Measurements from ENCODE around the gene PIK3C2A.
A peak's percentile ranks its signal among the peaks of the same experiment; 100 is the strongest.
"Not testable (repeated sequence)": the region's sequence is repeated elsewhere in the genome, so short reads cannot be mapped to it uniquely, and the experiment has no call there.

Gene PIK3C2A

DNA sequence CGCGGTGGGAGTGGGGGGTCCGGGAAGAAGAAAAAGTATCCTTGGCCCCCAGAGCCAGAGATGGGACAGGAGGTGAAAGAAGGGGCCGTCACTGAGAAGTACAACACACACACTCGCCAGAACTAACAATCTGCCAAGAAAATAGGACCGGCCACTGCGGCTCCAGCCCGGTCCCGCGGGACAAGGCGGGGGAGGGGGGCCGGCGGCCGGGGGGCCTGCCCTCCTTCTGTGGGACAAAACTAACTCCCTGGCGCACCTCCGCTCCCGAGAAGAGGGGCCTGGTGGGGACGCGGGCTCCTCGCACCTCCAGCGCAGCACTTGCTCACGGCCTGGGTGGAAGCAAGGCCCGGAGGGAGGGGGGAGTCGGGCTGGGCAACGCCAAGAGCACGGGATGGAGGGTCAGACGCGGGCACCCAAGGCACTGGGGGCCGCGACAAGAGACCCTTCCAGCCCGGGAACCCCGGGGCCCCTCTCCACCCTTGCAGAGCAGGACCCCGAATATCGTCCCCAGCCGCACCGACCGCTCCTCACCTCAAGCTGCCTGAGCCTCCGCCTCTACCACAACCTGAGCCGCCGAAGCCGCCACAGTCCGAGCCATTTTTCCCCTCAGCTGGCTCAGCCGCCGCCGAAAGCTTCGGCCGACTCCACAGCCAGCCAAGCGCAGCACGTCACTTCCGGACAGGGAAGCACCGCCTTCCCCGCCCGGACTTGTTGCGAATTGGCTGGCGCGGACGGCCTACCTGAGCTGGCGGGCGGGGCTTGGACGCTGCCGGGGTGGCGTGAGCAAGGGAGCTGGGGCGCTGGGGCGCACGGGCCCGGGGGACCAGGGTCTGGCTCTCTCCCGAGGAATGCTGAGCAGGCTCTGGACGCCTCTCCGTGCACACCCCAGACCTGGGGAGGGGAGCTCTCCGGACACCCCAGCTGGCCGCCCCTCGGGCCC, at the start of gene PIK3C2A:
PIK3C2A (minus strand) TSS at position 670 of the 940 bp plus-strand sequence. CDS start 38,245 bp downstream, outside the sequence.
- peak; percentile 94 for DNase-seq (ENCODE audit: low spot score)

GRCh38 chr11:17257196-17257595, 49.4 kb upstream of the PIK3C2A start:
- no peak for DNase-seq (ENCODE audit: low spot score)

- no peak for DNase-seq (ENCODE audit: low spot score)
Observed at GRCh38 chr11:17256512-17256911, 48.7 kb upstream of the PIK3C2A start.

GRCh38 chr11:17252704-17253103, 44.9 kb upstream of the PIK3C2A start:
- no peak for DNase-seq (ENCODE audit: low spot score)

DNA sequence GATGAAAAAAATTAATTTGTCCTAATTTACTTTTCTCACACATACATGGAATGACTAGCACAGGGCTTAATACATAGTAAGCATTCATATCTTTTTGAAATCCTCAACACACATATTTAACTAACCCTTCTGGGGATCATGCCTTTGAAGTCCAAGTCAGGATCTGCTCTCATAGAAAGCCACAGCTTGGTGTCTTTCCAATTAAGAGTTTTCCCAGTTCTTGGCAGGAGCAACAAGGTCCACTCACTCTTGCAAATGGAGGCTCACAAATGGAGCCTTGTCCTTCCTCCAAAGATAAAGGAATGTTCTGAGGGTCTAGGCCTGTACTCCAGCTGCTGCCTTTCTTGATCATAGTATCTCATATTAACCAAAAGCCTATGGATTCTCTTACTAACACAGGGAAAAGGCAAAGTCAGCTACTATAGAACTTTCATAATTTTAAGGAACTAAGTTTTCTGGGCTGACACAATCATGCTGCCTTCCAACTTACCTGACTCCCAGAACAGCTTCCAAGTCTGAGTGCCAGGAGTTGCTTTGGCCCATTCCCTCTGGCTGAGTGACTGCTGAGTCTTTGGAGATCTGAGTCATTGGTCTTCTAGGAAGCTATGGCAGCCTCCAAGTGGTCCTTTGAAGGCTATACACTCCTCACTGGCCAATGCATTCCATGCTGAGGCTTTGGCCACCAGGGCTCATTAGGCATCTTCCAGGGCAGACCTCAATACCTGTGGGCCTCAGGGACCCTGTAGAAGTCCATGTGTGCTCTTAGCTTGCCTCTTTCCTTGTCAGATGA, 43.0 kb upstream of the PIK3C2A start:
- no peak for DNase-seq (ENCODE audit: low spot score)

GRCh38 chr11:17244046-17244445, 36.3 kb upstream of the PIK3C2A start:
- DNase-seq (ENCODE audit: low spot score): no peak

DNA sequence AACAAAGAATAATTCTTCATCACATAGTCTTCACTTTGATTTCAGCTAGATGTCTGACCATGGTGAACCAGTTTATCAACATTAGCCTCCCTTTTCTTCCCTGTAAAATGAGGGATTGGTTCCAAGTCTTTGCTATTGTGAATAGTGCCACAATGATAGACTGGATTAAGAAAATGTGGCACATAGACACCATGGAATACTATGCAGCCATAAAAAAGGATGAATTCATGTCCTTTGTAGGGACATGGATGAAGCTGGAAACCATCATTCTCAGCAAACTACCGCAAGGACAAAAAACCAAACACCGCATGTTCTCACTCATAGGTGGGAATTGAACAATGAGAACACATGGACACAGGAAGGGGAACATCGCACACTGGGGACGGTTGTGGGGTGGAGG, 35.2 kb upstream of the PIK3C2A start:
- not testable (repeated sequence) for DNase-seq (ENCODE audit: low spot score)

- no peak for DNase-seq (ENCODE audit: low spot score)
Observed at GRCh38 chr11:17240780-17241179, 33.0 kb upstream of the PIK3C2A start.

- not testable (repeated sequence) for DNase-seq (ENCODE audit: low spot score)
Observed at GRCh38 chr11:17239927-17240326, 32.1 kb upstream of the PIK3C2A start.

GRCh38 chr11:17238377-17238776, 30.6 kb upstream of the PIK3C2A start:
- no peak for DNase-seq (ENCODE audit: low spot score)

DNA sequence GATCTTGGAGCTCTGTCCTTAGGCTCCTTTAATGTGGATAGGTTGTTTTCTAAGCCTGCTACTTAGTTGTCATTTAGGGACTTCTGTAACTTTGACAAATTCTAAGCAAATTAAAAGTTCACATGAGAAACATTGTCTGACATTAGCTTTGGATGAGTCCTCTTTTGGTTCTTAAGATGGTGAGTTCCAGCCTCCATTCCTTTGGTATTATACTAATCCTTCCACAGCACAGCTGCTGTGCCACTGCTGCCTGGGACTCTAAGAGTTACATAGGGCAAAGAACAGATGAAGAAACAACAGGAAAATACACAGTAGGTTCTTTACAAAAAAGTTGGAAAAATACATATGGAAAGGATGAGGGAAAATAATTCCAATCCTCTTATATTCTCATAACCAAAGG, 25.3 kb upstream of the PIK3C2A start:
- peak; percentile 34 for DNase-seq (ENCODE audit: low spot score)

GRCh38 chr11:17230867-17231851, 23.4 kb upstream of the PIK3C2A start:
- no peak for DNase-seq (ENCODE audit: low spot score)

- DNase-seq (ENCODE audit: low spot score): no peak
Observed at GRCh38 chr11:17229481-17230152, 21.8 kb upstream of the PIK3C2A start.

DNA sequence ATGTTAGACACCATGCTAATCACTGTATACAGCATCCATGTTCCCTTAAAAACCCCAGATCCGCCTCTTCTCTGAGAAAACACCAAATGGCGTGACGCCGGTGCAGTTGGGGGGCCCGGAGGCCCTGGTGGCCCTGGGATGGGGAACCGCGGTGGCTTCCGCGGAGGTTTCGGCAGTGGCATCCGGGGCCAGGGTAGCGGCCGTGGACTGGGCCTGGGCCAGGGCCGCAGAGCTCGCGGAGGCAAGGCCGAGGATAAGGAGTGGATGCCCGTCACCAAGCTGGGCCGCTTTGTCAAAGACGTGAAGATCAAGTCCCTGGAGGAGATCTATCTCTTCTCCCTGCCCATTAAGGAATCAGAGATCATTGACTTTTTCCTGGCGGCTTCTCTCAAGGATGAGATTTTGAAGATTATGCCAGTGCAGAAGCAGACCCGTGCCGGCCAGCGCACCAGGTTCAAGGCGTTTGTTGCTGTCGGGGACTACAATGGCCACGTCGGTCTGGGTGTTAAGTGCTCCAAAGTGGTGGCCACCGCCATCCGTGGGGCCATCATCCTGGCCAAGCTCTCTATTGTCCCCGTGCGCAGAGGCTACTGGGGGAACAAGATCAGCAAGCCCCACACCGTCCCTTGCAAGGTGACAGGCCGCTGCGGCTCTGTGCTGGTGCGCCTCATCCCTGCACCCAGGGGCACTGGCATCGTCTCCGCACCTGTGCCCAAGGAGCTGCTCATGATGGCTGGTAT, 20.6 kb upstream of the PIK3C2A start:
- DNase-seq (ENCODE audit: low spot score): not testable (repeated sequence)

GRCh38 chr11:17224727-17225126, 16.9 kb upstream of the PIK3C2A start:
- no peak for DNase-seq (ENCODE audit: low spot score)

DNA sequence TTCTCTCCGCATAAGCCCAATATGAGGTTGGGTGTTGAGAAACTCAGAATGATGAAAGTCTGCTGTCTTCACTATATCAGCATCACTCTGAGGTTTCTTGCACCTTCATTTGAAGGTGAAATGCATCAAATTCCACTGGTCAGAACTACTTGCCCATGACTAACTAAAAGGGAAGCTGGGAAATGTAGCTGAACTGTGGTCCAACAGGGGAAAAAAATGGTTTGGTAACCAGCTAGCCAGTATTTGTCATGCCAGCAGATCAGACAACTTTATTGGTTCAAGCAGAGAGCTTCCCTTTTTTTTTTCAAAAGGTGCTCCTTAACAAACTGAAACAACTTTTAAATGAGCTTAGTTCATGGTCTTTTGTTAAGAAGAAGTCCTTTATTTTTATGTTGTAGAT, 14.2 kb upstream of the PIK3C2A start:
- DNase-seq (ENCODE audit: low spot score): no peak

- DNase-seq (ENCODE audit: low spot score): peak; percentile 77
Observed at GRCh38 chr11:17219016-17219415, 11.2 kb upstream of the PIK3C2A start.

DNA sequence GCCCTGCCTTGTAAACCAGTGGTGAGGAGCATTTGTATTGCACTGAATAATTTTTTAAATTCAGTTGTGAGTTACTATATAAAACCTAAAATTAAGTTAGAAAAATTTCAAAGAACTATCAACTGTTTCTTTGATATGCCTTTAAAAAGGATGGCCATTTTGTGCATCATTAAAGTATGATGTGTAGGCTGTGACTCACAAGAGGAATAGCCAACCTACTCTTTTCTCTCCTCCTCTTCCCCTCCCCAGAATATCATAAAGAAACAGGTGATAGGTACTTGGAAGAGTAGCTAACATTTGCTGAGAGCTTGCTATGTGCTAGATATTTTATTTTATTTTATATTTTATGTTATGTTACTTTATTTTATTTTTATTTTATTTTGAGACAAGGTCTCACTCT, 10.6 kb upstream of the PIK3C2A start:
- DNase-seq (ENCODE audit: low spot score): no peak

DNA sequence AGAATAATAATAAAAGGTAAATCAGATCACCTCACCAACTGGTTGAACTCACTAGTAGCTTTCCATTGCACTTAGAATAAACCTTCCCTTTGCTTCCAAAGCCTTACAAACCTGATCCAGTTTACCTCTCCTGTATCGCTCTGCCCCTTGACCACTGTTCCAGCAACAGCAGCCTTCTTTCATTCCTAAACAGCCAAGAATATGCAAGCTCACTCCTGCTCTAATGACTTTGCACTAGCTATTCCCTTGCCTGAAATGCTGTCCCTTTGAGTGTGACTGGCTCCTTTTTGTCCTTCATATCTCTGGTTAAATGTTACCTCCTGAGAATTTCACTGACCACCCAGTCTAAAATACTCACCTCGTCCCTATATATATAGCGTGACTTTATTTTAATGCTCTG, 9.6 kb upstream of the PIK3C2A start:
- DNase-seq (ENCODE audit: low spot score): no peak

- DNase-seq (ENCODE audit: low spot score): no peak
Observed at GRCh38 chr11:17214338-17214737, 6.6 kb upstream of the PIK3C2A start.

Data from D341Med (cell line).